Measurements from ENCODE around the gene PRSS53. TPM values are rescaled to one million over a fixed set of nuclear protein-coding genes. Genes with fewer than 3 reads are reported as not detected.

Gene PRSS53
- total RNA-seq, 1 donor from 2014 or later, result 7.0 TPM

- peak; percentile 97 for DNase-seq (ENCODE audit: low spot score)
- H3K27ac Mint-ChIP-seq (ENCODE audit: unreplicated experiment), result peak within 1 kb of the TSS; percentile 88
- H3K4me1 Mint-ChIP-seq (ENCODE audit: low read depth), result peaks cover 30% of the 10 kb centered on the region
- H3K27me3 Mint-ChIP-seq (ENCODE audit: low read depth), result no peaks in the 10 kb centered on the region
- H3K9me3 Mint-ChIP-seq (ENCODE audit: low read depth), result peaks cover under 1% of the 10 kb centered on the region
- peak; percentile 29 for TF ChIP-seq CTCF (IDR thresholded peaks at IDR 0.05)
- peaks cover 4% of the 10 kb centered on the region for H3K36me3 Mint-ChIP-seq (ENCODE audit: low read depth)
- peak within 1 kb of the TSS; percentile 98 for H3K4me3 Mint-ChIP-seq (ENCODE audit: unreplicated experiment)
Measured at GRCh38 chr16:31094424-31095120, 5.8 kb upstream of the PRSS53 start, which contains the start of gene VKORC1. Gene VKORC1 (minus strand): TSS chr16:31094797. CDS start chr16:31094729, 68 bp downstream.

- no peaks in the 10 kb centered on the region for H3K27me3 Mint-ChIP-seq (ENCODE audit: low read depth)
- DNase-seq (ENCODE audit: low spot score), result no peak
- peaks cover 4% of the 10 kb centered on the region for H3K36me3 Mint-ChIP-seq (ENCODE audit: low read depth)
- peak overlapping the region; percentile 88 for H3K27ac Mint-ChIP-seq (ENCODE audit: unreplicated experiment)
- peak overlapping the region; percentile 98 for H3K4me3 Mint-ChIP-seq (ENCODE audit: unreplicated experiment)
- no peaks in the 10 kb centered on the region for H3K9me3 Mint-ChIP-seq (ENCODE audit: low read depth)
- TF ChIP-seq CTCF (IDR thresholded peaks at IDR 0.05), result no peak
- peaks cover 30% of the 10 kb centered on the region for H3K4me1 Mint-ChIP-seq (ENCODE audit: low read depth)
Measured at GRCh38 chr16:31094088-31094423, 5.3 kb upstream of the PRSS53 start.

- Mint-ChIP-seq H3K27ac (ENCODE audit: unreplicated experiment) (peak overlapping the region; percentile 88), H3K27me3 (ENCODE audit: low read depth) (no peaks in the 10 kb centered on the region), H3K4me3 (ENCODE audit: unreplicated experiment) (peak overlapping the region; percentile 98), H3K9me3 (ENCODE audit: low read depth) (no peaks in the 10 kb centered on the region), H3K4me1 (ENCODE audit: low read depth) (peaks cover 30% of the 10 kb centered on the region), H3K36me3 (ENCODE audit: low read depth) (peaks cover 4% of the 10 kb centered on the region)
- no peak for DNase-seq (ENCODE audit: low spot score)
- no peak for TF ChIP-seq CTCF (IDR thresholded peaks at IDR 0.05)
Measured at GRCh38 chr16:31093132-31093703, 4.5 kb upstream of the PRSS53 start.

GRCh38 chr16:31092330-31092729, 3.6 kb upstream of the PRSS53 start:
- Mint-ChIP-seq H3K4me3 (ENCODE audit: unreplicated experiment) (peak overlapping the region; percentile 4), H3K36me3 (ENCODE audit: low read depth) (peaks cover 4% of the 10 kb centered on the region), H3K4me1 (ENCODE audit: low read depth) (peaks cover 30% of the 10 kb centered on the region), H3K9me3 (ENCODE audit: low read depth) (no peaks in the 10 kb centered on the region), H3K27me3 (ENCODE audit: low read depth) (no peaks in the 10 kb centered on the region), H3K27ac (ENCODE audit: unreplicated experiment) (peak overlapping the region; percentile 41)
- TF ChIP-seq CTCF (IDR thresholded peaks at IDR 0.05), result no peak
- DNase-seq (ENCODE audit: low spot score), result no peak

- Mint-ChIP-seq H3K27me3 (ENCODE audit: low read depth) (no peaks in the 10 kb centered on the region), H3K9me3 (ENCODE audit: low read depth) (no peaks in the 10 kb centered on the region), H3K36me3 (ENCODE audit: low read depth) (peaks cover 6% of the 10 kb centered on the region), H3K27ac (ENCODE audit: unreplicated experiment) (no peak overlapping the region), H3K4me1 (ENCODE audit: low read depth) (peaks cover 24% of the 10 kb centered on the region), H3K4me3 (ENCODE audit: unreplicated experiment) (no peak overlapping the region)
- TF ChIP-seq CTCF (IDR thresholded peaks at IDR 0.05), result no peak
- DNase-seq (ENCODE audit: low spot score), result no peak
Measured at GRCh38 chr16:31090540-31090939, 1.8 kb upstream of the PRSS53 start.
